NCI-H146 (cell line): ENCODE data around the gene ABCD4.
"Not testable (repeated sequence)": the region's sequence is repeated elsewhere in the genome, so short reads cannot be mapped to it uniquely, and the experiment has no call there.

Experiments used
- DNase-seq: peaks from one replicate; lab custom pipeline; 2025; lab: John Stamatoyannopoulos, UW

ABCD4 gene

GRCh38 chr14:74302152-74302628, 544 bp downstream of the ABCD4 start:
- peak; percentile 21 for DNase-seq

GRCh38 chr14:74301594-74302151, 1.1 kb downstream of the ABCD4 start:
- no peak for DNase-seq

- DNase-seq = no peak
Measured at GRCh38 chr14:74299061-74299545, 3.6 kb downstream of the ABCD4 start.

GRCh38 chr14:74297986-74298385, 4.7 kb downstream of the ABCD4 start:
- no peak for DNase-seq

- DNase-seq = no peak
Measured at GRCh38 chr14:74296037-74296467, 6.7 kb downstream of the ABCD4 start.

- no peak for DNase-seq
Measured at GRCh38 chr14:74293606-74294005, 9.1 kb downstream of the ABCD4 start.

GRCh38 chr14:74292061-74292460, 10.7 kb downstream of the ABCD4 start:
- DNase-seq = no peak

- DNase-seq = no peak
Measured at GRCh38 chr14:74290415-74290814, 12.3 kb downstream of the ABCD4 start.

- DNase-seq = no peak
Measured at GRCh38 chr14:74289801-74290200, 12.9 kb downstream of the ABCD4 start.

GRCh38 chr14:74286736-74287135, 16.0 kb downstream of the ABCD4 start:
- no peak for DNase-seq

GRCh38 chr14:74281069-74281468, 21.7 kb downstream of the ABCD4 start:
- DNase-seq = no peak

- no peak for DNase-seq
Measured at GRCh38 chr14:74278080-74278479, 24.7 kb downstream of the ABCD4 start.

GRCh38 chr14:74275241-74275841, 27.4 kb downstream of the ABCD4 start:
- no peak for DNase-seq

- DNase-seq = no peak
Measured at GRCh38 chr14:74271365-74271764, 31.4 kb downstream of the ABCD4 start.

GRCh38 chr14:74270382-74271177, 32.2 kb downstream of the ABCD4 start:
- DNase-seq = not testable (repeated sequence)

GRCh38 chr14:74267588-74267987, 35.1 kb downstream of the ABCD4 start:
- DNase-seq = no peak

- DNase-seq = no peak
Measured at GRCh38 chr14:74265301-74265965, 37.3 kb downstream of the ABCD4 start.

- DNase-seq = no peak
Measured at GRCh38 chr14:74263921-74264320, 38.8 kb downstream of the ABCD4 start.

GRCh38 chr14:74263181-74263580, 39.6 kb downstream of the ABCD4 start:
- no peak for DNase-seq

- no peak for DNase-seq
Measured at GRCh38 chr14:74262076-74262475, 40.7 kb downstream of the ABCD4 start.

- DNase-seq = no peak
Measured at GRCh38 chr14:74261288-74261687, 41.4 kb downstream of the ABCD4 start.

GRCh38 chr14:74260525-74261233, 42.1 kb downstream of the ABCD4 start:
- no peak for DNase-seq
